ENCODE measurements around the gene BTBD7.

BTBD7 gene

GRCh38 chr14:93223565-93223964 is 109.3 kb downstream of the BTBD7 start:
- no peak overlapping the region for H4K91ac ChIP-seq (ENCODE audit: low read depth, low read length, poor library complexity)
- H4K8ac ChIP-seq (ENCODE audit: low read depth, low read length), result no peak overlapping the region
- no peak overlapping the region for H2BK12ac ChIP-seq (ENCODE audit: low read length)
- no peaks in the 10 kb centered on the region for H3K4me1 ChIP-seq (ENCODE audit: control insufficient read depth in 2 of 2, insufficient read depth in 1 of 2, low read depth in 1 of 2, low read length in 2 of 2)
- no peak overlapping the region for H2BK15ac ChIP-seq (ENCODE audit: low read length)
- H3K23ac ChIP-seq (ENCODE audit: low read depth, low read length, poor library complexity), result no peak overlapping the region
- no peak overlapping the region for H3K4ac ChIP-seq (ENCODE audit: low read length)
- no CpG with 5 or more reads among the region's 27 CpGs for WGBS, 2 donors (ENCODE audit: extremely low coverage in 2 of 2, insufficient read length in 2 of 2, insufficient replicate concordance in 1 of 2)
- H3K79me1 ChIP-seq (ENCODE audit: low read depth, low read length), result no peaks in the 10 kb centered on the region
- no peak overlapping the region for H2AK5ac ChIP-seq (ENCODE audit: low read depth, low read length)
- peaks cover 24 to 94% of the 10 kb centered on the region in 2 donors for H3K36me3 ChIP-seq (replicated peaks in 1 of 2; ENCODE audit: control insufficient read depth in 2 of 2, insufficient read depth in 2 of 2, low read length in 2 of 2)
- H3K9ac ChIP-seq (ENCODE audit: low read depth, low read length, poor library complexity), result no peak overlapping the region
- DNase-seq (ENCODE audit: low spot score), result no peak
- no peak overlapping the region for H3K14ac ChIP-seq (ENCODE audit: low read length)
- H3K27me3 ChIP-seq (ENCODE audit: control insufficient read depth in 3 of 3, insufficient read depth in 3 of 3, low read depth in 1 of 3, low read length in 3 of 3), result no peaks in the 10 kb centered on the region
- no peak overlapping the region for H2AFZ ChIP-seq (ENCODE audit: low read length)
- H3K18ac ChIP-seq (ENCODE audit: low read length), result no peak overlapping the region
- H3K27ac ChIP-seq (replicated peaks; ENCODE audit: low read length), result no peak overlapping the region
- H2BK120ac ChIP-seq (ENCODE audit: low read depth, low read length), result no peak overlapping the region
- H3K4me2 ChIP-seq (ENCODE audit: insufficient read depth, low read length, poor library complexity, severe bottlenecking), result no peak overlapping the region
- no peak overlapping the region for H2BK5ac ChIP-seq (ENCODE audit: low read length)
- peaks cover 0 to 2% of the 10 kb centered on the region in 2 donors for H3K9me3 ChIP-seq (replicated peaks in 1 of 2; ENCODE audit: control insufficient read depth in 2 of 2, insufficient read depth in 1 of 2, low read depth in 1 of 2, low read length in 2 of 2)
- no peak overlapping the region for H3K4me3 ChIP-seq (ENCODE audit: low read length in 2 of 2)

- no peak overlapping the region for H3K9ac ChIP-seq (ENCODE audit: low read depth, low read length, poor library complexity)
- H3K27ac ChIP-seq (replicated peaks; ENCODE audit: low read length), result no peak overlapping the region
- no peak overlapping the region for H4K8ac ChIP-seq (ENCODE audit: low read depth, low read length)
- no peak overlapping the region for H3K4ac ChIP-seq (ENCODE audit: low read length)
- H3K4me1 ChIP-seq (ENCODE audit: control insufficient read depth in 2 of 2, insufficient read depth in 1 of 2, low read depth in 1 of 2, low read length in 2 of 2), result no peaks in the 10 kb centered on the region
- no peak overlapping the region for H3K14ac ChIP-seq (ENCODE audit: low read length)
- H2BK15ac ChIP-seq (ENCODE audit: low read length), result no peak overlapping the region
- no peak overlapping the region for H2AFZ ChIP-seq (ENCODE audit: low read length)
- no peaks in the 10 kb centered on the region for H3K9me3 ChIP-seq (replicated peaks in 1 of 2; ENCODE audit: control insufficient read depth in 2 of 2, insufficient read depth in 1 of 2, low read depth in 1 of 2, low read length in 2 of 2)
- H2AK5ac ChIP-seq (ENCODE audit: low read depth, low read length), result no peak overlapping the region
- no peak overlapping the region for H4K91ac ChIP-seq (ENCODE audit: low read depth, low read length, poor library complexity)
- H3K4me3 ChIP-seq (ENCODE audit: low read length in 2 of 2), result no peak overlapping the region
- H3K36me3 ChIP-seq (replicated peaks in 1 of 2; ENCODE audit: control insufficient read depth in 2 of 2, insufficient read depth in 2 of 2, low read length in 2 of 2), result peaks cover 18 to 96% of the 10 kb centered on the region in 2 donors
- H3K18ac ChIP-seq (ENCODE audit: low read length), result no peak overlapping the region
- no peak overlapping the region for H2BK5ac ChIP-seq (ENCODE audit: low read length)
- H2BK120ac ChIP-seq (ENCODE audit: low read depth, low read length), result no peak overlapping the region
- DNase-seq (ENCODE audit: low spot score), result no peak
- H3K79me1 ChIP-seq (ENCODE audit: low read depth, low read length), result no peaks in the 10 kb centered on the region
- H2BK12ac ChIP-seq (ENCODE audit: low read length), result no peak overlapping the region
- no peak overlapping the region for H3K23ac ChIP-seq (ENCODE audit: low read depth, low read length, poor library complexity)
- no peak overlapping the region for H3K4me2 ChIP-seq (ENCODE audit: insufficient read depth, low read length, poor library complexity, severe bottlenecking)
- no peaks in the 10 kb centered on the region for H3K27me3 ChIP-seq (ENCODE audit: control insufficient read depth in 3 of 3, insufficient read depth in 3 of 3, low read depth in 1 of 3, low read length in 3 of 3)
Observed at GRCh38 chr14:93220509-93220908, 112.3 kb downstream of the BTBD7 start.

- H3K9me3 ChIP-seq (replicated peaks in 1 of 2; ENCODE audit: control insufficient read depth in 2 of 2, insufficient read depth in 1 of 2, low read depth in 1 of 2, low read length in 2 of 2), result no peaks in the 10 kb centered on the region
- no peak overlapping the region for H3K4me2 ChIP-seq (ENCODE audit: insufficient read depth, low read length, poor library complexity, severe bottlenecking)
- no CpG with 5 or more reads among the region's 3 CpGs for WGBS, 2 donors (ENCODE audit: extremely low coverage in 2 of 2, insufficient read length in 2 of 2, insufficient replicate concordance in 1 of 2)
- no peaks in the 10 kb centered on the region for H3K4me1 ChIP-seq (ENCODE audit: control insufficient read depth in 2 of 2, insufficient read depth in 1 of 2, low read depth in 1 of 2, low read length in 2 of 2)
- no peak overlapping the region for H2BK120ac ChIP-seq (ENCODE audit: low read depth, low read length)
- peaks cover 20 to 96% of the 10 kb centered on the region in 2 donors for H3K36me3 ChIP-seq (replicated peaks in 1 of 2; ENCODE audit: control insufficient read depth in 2 of 2, insufficient read depth in 2 of 2, low read length in 2 of 2)
- H3K79me1 ChIP-seq (ENCODE audit: low read depth, low read length), result no peaks in the 10 kb centered on the region
- no peak overlapping the region for H2BK12ac ChIP-seq (ENCODE audit: low read length)
- no peak overlapping the region for H3K4ac ChIP-seq (ENCODE audit: low read length)
- H2BK5ac ChIP-seq (ENCODE audit: low read length), result no peak overlapping the region
- DNase-seq (ENCODE audit: low spot score), result peak; percentile 5
- no peak overlapping the region for H3K23ac ChIP-seq (ENCODE audit: low read depth, low read length, poor library complexity)
- H3K14ac ChIP-seq (ENCODE audit: low read length), result no peak overlapping the region
- H2BK15ac ChIP-seq (ENCODE audit: low read length), result no peak overlapping the region
- no peaks in the 10 kb centered on the region for H3K27me3 ChIP-seq (ENCODE audit: control insufficient read depth in 3 of 3, insufficient read depth in 3 of 3, low read depth in 1 of 3, low read length in 3 of 3)
- no peak overlapping the region for H3K4me3 ChIP-seq (ENCODE audit: low read length in 2 of 2)
- H4K91ac ChIP-seq (ENCODE audit: low read depth, low read length, poor library complexity), result no peak overlapping the region
- no peak overlapping the region for H2AK5ac ChIP-seq (ENCODE audit: low read depth, low read length)
- no peak overlapping the region for H4K8ac ChIP-seq (ENCODE audit: low read depth, low read length)
- H2AFZ ChIP-seq (ENCODE audit: low read length), result no peak overlapping the region
- no peak overlapping the region for H3K27ac ChIP-seq (replicated peaks; ENCODE audit: low read length)
- no peak overlapping the region for H3K18ac ChIP-seq (ENCODE audit: low read length)
- no peak overlapping the region for H3K9ac ChIP-seq (ENCODE audit: low read depth, low read length, poor library complexity)
Observed at GRCh38 chr14:93219103-93219726, 113.6 kb downstream of the BTBD7 start.

GRCh38 chr14:93214598-93214997 is 118.2 kb downstream of the BTBD7 start:
- no peak overlapping the region for H3K23ac ChIP-seq (ENCODE audit: low read depth, low read length, poor library complexity)
- H3K36me3 ChIP-seq (replicated peaks in 1 of 2; ENCODE audit: control insufficient read depth in 2 of 2, insufficient read depth in 2 of 2, low read length in 2 of 2), result peaks cover 11 to 92% of the 10 kb centered on the region in 2 donors
- H4K91ac ChIP-seq (ENCODE audit: low read depth, low read length, poor library complexity), result no peak overlapping the region
- H3K79me1 ChIP-seq (ENCODE audit: low read depth, low read length), result no peaks in the 10 kb centered on the region
- H3K14ac ChIP-seq (ENCODE audit: low read length), result no peak overlapping the region
- no peak overlapping the region for H2BK5ac ChIP-seq (ENCODE audit: low read length)
- H2BK120ac ChIP-seq (ENCODE audit: low read depth, low read length), result no peak overlapping the region
- H2BK15ac ChIP-seq (ENCODE audit: low read length), result no peak overlapping the region
- H3K18ac ChIP-seq (ENCODE audit: low read length), result no peak overlapping the region
- no peak overlapping the region for H3K4ac ChIP-seq (ENCODE audit: low read length)
- H2AFZ ChIP-seq (ENCODE audit: low read length), result no peak overlapping the region
- no peaks in the 10 kb centered on the region for H3K9me3 ChIP-seq (replicated peaks in 1 of 2; ENCODE audit: control insufficient read depth in 2 of 2, insufficient read depth in 1 of 2, low read depth in 1 of 2, low read length in 2 of 2)
- H3K9ac ChIP-seq (ENCODE audit: low read depth, low read length, poor library complexity), result no peak overlapping the region
- no peak overlapping the region for H3K4me3 ChIP-seq (ENCODE audit: low read length in 2 of 2)
- no peak overlapping the region for H4K8ac ChIP-seq (ENCODE audit: low read depth, low read length)
- no peak overlapping the region for H3K27ac ChIP-seq (replicated peaks; ENCODE audit: low read length)
- H3K4me1 ChIP-seq (ENCODE audit: control insufficient read depth in 2 of 2, insufficient read depth in 1 of 2, low read depth in 1 of 2, low read length in 2 of 2), result no peaks in the 10 kb centered on the region
- H3K27me3 ChIP-seq (ENCODE audit: control insufficient read depth in 3 of 3, insufficient read depth in 3 of 3, low read depth in 1 of 3, low read length in 3 of 3), result no peaks in the 10 kb centered on the region
- no peak overlapping the region for H2BK12ac ChIP-seq (ENCODE audit: low read length)
- no peak overlapping the region for H2AK5ac ChIP-seq (ENCODE audit: low read depth, low read length)
- no peak for DNase-seq (ENCODE audit: low spot score)
- no peak overlapping the region for H3K4me2 ChIP-seq (ENCODE audit: insufficient read depth, low read length, poor library complexity, severe bottlenecking)
- no CpG with 5 or more reads among the region's 2 CpGs for WGBS, 2 donors (ENCODE audit: extremely low coverage in 2 of 2, insufficient read length in 2 of 2, insufficient replicate concordance in 1 of 2)
